GM21367 (cell line): Measurements from ENCODE around the gene HIVEP3.

Experiments used
- ATAC-seq: cut with Tn5 transposase; IDR thresholded peaks from one replicate; pipeline ENCODE4 v1.9.1; 2021; ENCODE audit not compliant: unreplicated experiment

Gene HIVEP3

DNA sequence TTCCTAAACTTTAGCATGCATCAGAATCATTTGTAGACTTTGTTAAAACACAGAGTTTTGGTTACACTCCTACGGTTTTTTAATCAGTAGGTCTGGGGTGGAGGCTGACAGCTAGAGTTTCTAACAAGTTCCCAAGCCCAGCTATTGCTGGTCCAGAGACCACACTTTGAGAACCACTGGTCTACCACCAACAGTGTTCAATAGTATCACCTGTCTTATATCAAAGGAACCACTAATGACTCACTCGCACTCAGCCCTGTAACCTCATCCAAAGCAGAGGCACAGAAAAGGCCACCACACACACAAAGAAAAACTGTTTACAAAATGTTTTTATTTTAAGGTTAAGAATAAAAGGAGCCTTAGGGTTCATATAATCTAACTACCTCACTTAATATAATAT, 68.7 kb downstream of the HIVEP3 start:
- ATAC-seq = no peak

DNA sequence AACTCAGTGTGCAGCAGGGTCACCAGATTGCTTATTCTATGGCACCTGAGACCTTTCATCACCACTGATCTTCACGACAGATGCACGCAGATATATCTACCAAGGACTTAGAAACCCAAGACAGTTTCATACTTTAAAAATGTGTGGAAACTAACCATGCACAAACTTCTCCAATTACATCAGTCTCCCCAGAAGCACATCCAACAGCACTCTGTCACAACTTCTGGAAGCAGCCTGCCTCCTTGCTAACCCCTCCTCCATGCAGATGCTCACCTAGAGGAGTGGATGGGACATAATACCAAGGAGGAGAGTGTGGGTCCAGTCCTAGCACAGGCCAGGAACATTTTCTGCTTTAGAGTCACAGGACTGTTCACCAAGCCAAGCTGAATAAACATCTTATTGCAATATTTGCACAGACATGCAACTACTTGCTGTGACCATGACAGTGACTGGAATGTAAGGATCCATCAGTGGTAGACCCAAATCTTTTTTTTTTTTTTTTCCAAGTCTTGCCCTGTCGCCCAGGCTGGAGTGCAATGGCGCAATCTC, 69.4 kb downstream of the HIVEP3 start:
- ATAC-seq = no peak

DNA sequence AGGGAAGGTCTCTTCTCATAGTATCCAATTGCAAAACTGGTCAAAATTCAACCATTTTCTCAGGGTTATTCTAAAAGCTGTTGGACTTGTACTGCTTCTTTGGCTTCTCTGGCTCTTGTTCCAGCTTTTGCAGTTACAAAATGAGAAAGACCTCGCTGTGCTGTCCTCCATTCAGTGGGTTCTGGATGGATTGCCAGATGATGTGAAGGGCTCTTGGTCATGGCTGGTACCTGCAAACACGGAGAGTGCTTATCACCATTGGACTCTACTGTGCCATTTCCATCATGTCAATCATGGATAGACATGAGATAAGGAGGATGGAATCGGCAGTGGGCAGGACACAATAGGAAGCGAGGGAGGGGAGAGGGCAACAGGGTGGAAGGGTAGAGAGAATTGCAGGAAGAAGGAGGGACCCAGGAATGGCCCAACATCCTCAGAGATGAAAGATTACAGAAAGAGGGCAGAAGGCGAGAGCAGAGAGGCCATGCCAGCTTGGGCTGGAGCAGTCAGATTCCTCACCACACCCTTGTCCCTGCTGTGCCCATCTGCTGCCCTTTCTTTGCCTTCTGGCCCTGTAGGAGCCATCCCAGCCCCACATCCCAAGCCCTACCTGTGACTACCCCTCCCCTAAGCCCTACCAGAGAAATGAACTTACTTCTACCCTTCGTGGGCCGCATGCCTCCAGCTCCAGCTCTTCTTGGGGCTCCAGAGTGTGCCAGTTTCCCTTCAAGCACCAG, 70.3 kb downstream of the HIVEP3 start:
- ATAC-seq = no peak

DNA sequence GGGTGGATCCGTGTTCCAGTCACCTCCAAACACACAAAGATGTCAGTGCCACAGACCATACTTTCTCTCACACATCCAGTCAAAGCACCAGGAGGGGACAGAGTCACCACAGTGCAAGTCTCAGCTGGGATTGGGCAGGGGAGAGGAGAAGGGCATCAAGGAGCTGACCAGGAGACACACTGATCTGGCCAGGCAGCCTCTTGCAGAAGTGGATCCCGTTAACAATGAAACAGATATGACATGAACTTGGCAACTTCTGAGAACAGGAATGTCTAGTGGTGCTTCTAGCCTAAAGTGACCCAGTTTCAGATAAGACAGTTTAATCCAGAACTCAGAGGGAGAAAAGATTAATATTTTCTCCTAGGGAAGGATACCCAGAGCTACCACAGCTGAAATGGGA, 71.0 kb downstream of the HIVEP3 start:
- no peak for ATAC-seq

DNA sequence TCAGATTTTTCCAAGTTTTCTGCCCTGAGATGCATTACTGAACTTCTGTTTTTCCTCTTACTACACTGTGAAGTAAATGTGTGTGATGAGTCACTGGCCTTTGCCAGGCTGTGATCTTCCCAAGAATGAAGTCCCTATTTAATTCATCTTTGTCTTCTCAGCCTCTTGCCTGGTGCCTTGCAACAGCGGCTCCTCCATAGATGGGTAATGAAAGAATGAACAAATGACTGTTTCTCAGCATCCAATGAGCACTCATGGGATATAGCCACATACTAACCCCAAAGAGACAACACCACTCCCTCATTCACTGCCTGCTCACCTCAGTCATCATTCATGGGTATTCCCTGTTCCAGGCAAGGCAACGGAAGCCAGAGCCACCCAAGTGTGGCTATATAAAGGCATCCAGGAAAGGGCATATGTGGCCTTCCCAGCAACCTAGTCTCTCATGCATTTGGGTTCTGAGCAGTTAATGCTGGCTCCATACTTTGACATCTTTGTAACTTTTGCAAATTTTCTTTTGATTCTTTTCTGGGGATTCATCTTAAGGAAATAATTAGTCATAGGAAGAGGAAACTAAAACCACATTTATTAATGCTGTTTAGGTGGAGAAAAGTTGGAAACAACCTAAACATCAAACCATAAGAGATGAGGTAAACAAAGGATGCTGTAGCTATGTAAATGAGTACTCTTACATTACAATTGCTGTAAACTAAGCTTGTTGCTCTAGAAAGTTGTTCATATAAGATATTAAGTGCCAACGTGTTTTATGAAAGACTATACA, 71.9 kb downstream of the HIVEP3 start:
- no peak for ATAC-seq

DNA sequence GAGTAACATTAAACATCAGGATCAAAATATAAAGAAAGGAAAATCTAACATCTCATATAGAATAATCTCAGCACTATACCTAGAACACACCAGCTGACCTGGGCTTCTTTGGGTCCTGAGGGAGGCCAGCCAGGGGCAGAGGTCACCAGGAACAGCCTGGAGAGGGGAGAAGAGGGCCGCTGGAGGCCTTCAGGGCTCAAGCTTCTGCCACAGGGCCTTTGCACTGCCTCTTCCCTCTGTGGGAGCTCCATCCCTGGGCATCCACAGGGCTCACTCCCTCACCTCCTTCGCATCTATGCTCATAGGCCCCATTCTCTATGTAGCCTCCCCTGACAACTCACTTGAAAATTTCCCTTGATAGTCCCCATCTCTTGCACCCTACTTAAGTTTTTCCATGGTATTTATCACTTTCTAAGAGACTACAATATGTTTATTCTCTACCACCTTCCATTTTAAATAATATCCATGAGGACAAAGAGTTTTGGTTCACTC, 73.9 kb downstream of the HIVEP3 start:
- no peak for ATAC-seq

DNA sequence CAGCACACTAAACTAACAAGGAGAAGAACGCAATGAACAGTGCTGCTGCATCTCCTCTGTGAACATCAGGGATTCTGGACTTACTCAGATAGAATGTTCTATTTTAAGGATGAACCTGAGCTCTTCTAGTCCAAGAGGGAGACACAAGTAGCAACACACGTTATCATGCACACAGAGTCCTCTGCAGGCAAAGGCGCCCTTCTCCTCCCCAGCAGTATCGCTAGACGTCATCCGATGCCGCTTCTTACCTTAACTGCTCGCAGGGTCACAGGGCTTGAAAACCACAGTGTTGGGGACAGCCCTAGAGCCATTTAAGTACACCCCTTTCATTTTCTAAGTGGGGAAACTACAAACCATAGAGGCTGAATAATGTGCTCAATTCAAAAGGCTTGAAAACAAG, 74.5 kb downstream of the HIVEP3 start:
- no peak for ATAC-seq

DNA sequence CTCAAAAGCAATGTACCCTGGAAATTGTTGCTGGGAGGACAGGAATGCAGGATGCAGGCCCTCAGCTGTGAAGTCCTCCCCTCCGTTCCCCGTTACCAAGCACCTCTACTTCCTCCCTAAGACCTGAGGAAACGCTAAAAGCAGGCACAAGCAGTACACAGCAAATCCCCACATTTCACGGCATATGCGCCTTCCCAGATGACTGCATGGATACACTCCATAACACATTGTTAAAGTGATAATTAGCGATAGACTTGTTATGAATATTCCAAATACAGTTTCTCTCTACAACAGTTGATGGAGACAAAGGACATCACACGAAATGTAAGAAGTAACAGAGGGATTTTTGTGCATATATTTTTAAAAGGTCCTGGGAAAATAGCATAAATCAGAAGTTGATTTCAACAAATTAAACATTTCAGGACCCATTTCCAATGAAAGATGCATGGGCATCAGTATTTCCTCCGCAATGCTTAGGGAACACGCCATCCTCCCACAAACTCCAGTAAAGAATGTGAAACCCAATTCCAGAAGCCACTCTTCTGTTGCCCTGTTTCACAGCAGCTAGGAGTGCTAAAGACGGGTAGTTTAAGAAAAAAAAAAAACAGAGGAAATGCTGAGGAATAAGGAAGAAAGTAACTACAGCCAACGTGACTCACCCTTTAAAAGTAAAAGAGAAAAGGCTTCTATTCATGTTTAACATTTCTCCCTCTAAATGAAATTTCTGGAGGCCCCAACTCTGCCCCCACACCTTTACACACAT, 75.5 kb downstream of the HIVEP3 start:
- ATAC-seq = no peak

DNA sequence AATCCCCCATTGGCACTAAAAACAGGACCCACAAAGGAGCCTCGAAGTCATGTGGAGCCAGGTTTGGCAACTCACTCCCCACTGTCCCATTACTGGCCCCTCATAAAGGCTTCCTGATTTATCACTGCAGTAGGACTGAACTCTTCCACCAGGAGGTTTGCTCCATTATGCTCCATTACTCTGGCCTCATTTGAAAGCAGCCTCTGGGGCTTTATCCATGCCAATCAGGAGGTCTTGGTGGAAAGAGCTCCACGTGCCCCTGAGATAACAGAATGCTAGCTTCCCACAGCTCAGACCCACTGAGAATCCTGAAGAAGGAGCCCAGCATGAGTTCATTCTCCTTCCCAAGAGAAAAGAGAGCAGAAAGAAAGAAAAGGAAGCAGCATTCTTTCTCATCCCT, 76.4 kb downstream of the HIVEP3 start:
- ATAC-seq = no peak

DNA sequence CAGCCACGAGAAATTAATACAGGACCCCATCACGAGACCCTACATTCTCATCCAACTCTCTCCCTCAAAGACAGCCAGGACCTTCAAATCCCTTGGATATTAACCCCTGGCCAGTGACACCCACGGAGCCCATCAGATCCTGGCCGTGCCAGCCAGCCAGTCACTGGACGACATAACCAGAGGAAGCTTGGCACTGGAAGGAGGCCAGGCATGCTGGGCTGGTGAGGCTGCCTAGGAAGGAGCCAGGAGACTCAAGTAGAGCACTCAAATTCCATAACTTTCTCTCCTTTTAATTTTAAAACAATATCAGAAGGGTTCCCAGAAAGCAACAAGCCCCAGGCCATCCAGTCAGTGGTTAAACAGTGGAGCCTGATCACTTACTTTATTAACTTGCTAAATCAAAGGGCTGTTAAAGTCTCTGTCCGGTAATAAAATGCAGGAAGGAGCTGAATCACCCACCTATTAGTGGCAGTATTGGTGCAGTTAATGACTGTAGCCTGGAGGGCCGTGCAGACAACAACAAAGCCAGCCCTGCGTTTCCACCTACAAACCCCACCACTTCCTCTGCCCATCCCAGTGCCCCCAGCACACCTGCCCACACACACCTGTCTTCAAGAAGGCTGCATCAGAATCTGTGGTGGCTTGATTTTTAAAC, 78.0 kb downstream of the HIVEP3 start:
- ATAC-seq = no peak

DNA sequence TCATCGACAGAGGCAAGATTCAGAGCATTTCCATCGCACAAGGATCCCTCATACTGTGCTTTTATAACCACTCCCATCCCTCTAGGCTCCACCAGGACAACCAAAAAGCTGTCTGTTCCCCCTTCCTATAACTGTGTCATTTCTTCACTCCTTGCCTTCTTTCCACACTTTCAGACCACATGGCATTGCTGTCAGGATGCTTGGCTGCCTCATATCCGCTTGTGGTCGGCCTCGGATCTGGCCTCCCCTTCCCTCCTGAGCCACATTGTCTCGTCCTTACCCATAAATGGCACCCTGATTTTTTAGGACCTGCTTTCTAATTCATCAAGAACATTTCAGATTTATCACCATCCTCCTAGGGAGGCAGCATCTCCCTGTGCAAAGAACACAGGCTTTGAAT, 80.5 kb downstream of the HIVEP3 start:
- ATAC-seq = no peak

DNA sequence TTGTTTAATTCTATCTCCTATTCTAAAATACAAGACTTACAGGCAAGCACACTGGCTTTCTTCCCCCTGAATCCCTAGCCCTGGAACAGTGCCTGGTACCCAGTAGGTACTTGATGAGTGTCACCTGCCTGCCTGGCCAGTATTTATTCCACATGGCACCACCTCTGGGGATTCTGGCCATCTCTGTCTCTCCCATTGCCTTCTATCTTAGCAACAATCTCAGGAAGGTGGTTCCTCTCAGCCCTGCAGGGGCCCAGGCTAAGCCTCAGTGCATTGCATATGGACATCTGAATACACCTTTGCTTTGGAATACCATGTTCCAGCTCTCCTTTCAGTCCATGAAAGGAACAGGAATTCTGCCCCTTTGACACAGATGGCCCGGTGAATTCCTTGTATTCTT, 81.0 kb downstream of the HIVEP3 start:
- ATAC-seq = no peak

DNA sequence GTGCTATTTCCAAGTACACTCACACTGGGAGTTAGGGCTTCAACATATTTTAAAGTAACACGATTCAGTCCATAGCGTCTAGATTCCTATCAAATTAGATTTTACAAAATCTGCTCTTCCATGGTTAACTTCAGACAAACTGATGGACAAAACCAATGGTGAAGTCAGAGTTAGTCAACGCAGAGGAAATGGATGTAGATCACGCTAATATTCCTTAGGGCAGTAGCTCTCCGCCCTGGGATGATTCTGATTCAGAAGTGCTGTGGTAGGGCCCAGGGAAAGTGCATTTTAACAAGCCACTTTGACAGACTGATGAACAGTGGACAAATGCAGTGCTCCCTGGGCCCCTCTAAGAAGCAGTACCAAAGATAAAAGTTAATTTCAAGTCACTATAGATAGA, 83.2 kb downstream of the HIVEP3 start:
- no peak for ATAC-seq

DNA sequence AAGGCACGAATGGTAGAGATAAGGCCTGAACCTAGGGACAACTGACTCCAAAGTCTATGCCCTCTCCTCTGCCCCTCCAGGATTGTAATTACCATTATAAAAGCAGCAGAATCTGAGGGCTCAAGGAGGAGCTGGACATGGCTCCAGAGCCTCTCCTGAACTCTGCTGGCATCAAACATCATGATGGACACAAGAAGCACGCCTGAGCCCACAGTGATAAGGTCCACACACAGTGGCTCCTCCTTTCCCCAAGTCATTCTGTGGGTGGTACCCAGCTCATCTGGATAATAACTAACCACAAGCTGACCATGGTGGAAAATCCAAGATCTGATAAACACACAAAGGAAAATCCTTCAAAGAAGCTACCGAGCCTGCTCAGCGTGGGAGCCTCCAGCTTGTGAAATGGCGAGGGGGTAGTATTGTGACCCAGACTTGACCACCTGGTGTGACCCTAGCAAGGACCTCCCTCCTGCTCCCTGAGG, 85.2 kb downstream of the HIVEP3 start:
- no peak for ATAC-seq

DNA sequence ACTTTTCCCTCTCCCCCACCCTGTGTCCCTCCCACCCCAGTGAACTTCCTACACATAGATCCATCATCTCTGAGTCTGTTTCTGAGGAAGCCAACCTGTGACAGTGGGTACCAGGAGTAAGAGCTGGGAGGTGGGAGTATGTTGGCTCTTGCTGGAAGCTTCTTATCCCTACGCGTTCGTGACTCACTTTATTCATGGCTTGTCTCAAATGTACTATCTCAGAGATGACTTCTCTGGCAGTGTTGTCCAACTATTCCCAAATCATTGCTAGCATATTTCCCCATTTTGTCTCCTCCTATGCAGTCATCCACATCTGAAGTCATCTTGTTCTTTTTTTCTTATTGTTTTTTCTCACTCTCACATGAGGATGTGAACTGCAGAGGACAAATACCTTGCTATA, 88.0 kb downstream of the HIVEP3 start:
- no peak for ATAC-seq

DNA sequence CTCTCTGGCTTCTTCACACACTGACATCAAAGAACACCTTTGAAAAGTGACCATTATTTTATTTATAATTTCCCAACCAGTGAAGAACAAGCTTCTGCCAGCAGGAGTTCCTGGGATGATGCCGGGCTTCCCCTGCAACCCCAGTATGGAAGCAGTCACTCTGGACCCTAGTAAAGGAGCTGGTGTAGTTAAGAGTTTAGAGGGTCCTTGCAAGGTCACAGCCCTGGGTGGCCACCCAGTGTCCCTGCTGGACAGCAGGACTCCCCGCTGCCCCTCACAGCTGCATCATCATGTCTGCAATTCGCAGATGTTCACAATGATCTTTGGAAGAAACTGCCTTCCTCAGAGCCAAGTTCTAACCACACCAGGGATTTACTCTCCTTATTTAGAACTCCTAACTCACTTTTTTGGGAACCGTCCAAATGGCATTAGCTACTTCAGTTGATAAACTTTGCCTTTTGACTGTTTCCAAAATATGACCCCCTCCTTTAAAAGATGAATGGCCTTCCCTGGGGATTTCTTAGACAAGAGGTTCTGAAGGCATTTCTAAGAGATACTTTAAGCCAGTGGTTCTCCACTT, 90.6 kb downstream of the HIVEP3 start:
- ATAC-seq = no peak

DNA sequence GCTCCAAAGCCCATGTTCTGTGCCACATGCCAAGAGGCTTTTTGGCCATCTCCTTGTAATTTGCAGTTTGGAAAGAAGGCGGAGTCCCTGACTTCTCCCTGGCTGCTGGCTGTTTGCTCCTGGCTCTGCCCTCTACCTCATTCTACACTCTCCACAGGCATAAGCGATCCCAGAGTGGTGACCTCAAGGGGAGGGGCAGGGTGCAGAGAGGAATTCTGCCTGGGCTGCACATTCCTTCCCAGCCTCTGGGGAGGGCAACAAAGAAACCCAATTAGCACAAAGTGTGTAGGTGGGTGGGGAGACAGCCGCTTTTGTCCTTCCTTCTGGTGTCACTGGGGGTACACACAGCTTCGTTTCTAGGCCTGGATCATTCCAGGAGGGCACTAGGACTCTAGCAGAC, 95.3 kb downstream of the HIVEP3 start:
- ATAC-seq = no peak

DNA sequence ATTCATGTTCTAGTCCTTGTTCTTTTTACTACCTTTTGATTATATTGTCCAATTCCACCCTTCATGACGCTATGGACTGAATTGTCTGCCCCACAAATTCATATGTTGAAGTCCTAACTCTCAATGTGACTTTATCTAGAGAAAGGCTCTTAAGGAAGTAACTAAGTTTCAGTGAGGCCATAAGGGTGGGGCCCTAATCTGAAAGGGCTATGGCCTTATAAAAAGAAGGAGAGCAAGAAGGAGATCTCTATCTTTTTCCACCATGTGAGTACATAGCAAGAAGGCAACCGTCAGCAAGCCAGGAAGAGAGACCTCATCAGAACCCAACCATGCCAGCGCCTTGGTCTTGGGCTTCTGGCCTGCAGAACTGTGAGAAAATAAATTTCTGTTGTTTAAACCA, 95.9 kb downstream of the HIVEP3 start:
- ATAC-seq = no peak

DNA sequence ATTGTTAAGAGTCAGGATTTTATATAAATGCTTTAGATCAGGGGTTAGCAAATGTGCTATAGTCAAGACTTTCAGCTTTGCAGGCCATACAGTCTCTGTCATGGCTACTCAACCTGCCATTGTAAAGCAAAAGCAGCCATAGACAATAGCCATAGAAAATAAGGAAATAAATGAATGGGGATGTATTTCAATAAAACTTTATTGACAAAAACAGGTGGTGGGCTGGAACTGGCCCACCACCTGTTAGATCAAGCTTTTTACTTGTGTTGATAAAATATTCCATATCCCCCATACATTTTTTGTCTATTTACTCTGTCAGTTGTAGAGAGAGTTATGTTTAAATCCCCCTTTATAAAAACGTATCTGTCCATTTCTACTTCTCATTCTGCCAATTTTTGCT, 98.9 kb downstream of the HIVEP3 start:
- no peak for ATAC-seq

DNA sequence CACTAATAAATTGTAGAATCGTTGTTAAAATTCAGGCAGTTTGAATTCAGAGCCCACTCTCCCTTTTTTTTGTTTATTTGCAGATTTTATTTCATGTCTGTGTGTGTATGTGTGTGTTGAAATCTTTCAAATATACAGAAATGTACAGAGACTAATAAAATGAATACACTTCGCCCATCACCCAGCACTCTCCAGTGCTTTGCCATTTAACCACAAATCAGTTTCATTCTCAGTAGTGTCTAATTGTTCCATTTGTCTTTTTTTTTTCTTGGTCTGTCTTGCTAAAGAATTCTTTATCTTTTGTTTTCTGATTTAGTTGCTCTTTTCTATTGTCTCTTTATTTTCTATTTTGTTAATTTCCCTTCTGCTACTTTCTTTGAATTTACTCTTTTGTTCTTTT, 99.7 kb downstream of the HIVEP3 start:
- ATAC-seq = no peak
